ENCODE results near the gene USP32.

- TF ChIP-seq ZNF274 (IDR thresholded peaks at IDR 0.05; ENCODE audit: low read depth, low read length) (no peak), YY1 (IDR thresholded peaks at IDR 0.05; ENCODE audit: insufficient read depth, insufficient read length) (no peak)
Measured at GRCh38 chr17:60358606-60359225, 33.2 kb downstream of the USP32 start.
